Astrocyte of the spinal cord (primary cell): Measurements from ENCODE around the gene EXOC4.

ENCODE experiments used
- DNase-seq: peaks from one replicate; pipeline ENCODE4 v3.0.0; 2011; ENCODE audit warnings: low read depth, low spot score
- H3K4me3 ChIP-seq: 2 replicates; pipeline ENCODE4 v1.5.1; 2011; ENCODE audit warnings: low read depth, mild to moderate bottlenecking, low read length, moderate library complexity
- in situ Hi-C: cut with HindIII; loops from 2 replicates; pipeline ENCODE4 v1.10.0; 2017; ENCODE audit warnings: low sequenced_read_pairs
- TF ChIP-seq, protein P1 (sequence below): IDR thresholded peaks from 2 replicates; pipeline ENCODE4 v1.5.1; 2012; ENCODE audit warnings: low read depth, mild to moderate bottlenecking, low read length, inconsistent platforms

EXOC4 gene

DNA sequence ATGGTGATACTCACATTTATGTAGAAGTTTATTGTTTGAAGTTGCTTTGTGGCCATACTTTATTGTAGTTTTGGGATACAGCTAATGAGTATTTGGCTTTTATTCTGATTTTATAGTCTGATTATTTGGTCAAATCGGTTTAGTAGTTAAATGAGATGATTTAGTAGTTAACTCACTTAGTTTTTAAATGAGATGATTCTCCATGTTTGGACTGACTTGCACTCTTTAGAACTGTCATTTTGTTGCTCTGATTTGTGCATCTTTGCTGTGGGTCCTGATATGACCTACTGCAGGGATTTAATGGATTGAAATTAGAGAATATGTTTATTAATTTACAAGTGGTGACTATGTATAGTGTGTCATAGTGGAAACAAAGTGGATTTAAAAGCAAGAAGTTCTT, 44.2 kb downstream of the EXOC4 start:
- no peak for DNase-seq
- in situ Hi-C loops: no loop called here
- TF ChIP-seq, protein P1, sequence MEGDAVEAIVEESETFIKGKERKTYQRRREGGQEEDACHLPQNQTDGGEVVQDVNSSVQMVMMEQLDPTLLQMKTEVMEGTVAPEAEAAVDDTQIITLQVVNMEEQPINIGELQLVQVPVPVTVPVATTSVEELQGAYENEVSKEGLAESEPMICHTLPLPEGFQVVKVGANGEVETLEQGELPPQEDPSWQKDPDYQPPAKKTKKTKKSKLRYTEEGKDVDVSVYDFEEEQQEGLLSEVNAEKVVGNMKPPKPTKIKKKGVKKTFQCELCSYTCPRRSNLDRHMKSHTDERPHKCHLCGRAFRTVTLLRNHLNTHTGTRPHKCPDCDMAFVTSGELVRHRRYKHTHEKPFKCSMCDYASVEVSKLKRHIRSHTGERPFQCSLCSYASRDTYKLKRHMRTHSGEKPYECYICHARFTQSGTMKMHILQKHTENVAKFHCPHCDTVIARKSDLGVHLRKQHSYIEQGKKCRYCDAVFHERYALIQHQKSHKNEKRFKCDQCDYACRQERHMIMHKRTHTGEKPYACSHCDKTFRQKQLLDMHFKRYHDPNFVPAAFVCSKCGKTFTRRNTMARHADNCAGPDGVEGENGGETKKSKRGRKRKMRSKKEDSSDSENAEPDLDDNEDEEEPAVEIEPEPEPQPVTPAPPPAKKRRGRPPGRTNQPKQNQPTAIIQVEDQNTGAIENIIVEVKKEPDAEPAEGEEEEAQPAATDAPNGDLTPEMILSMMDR: no peak
- H3K4me3 ChIP-seq: no peak overlapping the region

DNA sequence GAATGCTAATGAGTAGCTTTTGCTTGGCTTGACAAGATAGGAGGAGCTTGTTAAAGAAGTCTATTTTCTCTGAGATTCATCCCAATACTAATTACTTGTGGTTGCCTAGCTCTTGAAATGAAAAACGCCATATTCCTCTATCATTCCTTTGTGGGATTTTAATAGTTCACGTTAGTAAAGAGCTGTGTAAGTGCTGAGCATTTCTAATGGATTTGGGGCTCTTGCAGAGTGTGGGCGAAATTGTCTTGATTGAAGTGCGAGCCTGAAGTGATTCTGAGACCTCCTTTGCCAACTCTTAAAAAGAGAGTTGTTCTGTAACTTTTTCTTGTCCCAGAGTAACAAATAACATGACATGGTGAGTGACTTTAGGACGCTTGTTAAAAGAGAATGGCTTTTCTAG, 45.2 kb downstream of the EXOC4 start:
- no peak for DNase-seq
- in situ Hi-C loops: no loop called here
- no peak overlapping the region for H3K4me3 ChIP-seq
- TF ChIP-seq, protein P1: no peak

DNA sequence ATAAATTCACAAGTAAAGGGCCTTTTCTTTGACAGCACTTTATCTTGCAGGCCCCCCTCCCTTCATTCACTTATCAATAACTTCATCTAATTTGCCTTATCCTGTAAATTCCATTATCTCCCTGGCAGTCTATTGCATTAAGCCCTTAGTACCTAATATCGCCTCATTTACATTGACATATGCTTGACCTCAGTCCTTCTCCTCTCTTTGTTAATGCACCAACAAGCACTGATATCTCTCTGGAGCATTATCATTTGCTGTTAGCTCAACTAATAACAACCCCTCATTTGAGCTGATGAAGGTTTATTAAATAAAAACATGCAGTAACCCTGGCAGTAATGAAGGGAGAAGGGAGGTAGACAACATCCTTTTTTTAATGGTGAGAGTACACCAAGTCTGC, 46.8 kb downstream of the EXOC4 start:
- TF ChIP-seq, protein P1: no peak
- no peak for DNase-seq
- in situ Hi-C loops: no loop called here
- no peak overlapping the region for H3K4me3 ChIP-seq

DNA sequence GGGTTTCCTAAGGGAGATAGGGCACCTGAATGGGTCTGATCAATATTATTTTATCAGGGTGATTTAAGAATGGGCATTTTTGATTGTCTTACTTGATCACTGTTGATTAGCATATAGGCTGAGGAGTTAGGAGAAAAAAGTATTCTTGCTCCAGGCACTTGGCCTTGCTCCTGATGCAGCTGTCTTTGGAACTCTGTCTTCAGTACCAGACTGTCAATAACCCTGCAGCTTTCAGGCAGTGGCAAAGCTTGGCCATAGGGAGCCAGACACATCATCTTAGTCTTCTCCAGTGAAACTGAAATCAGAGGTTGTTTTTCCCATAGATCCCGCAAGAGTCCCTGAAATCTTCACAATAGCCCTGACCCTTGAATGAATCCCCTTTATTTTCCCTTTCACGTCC, 47.2 kb downstream of the EXOC4 start:
- DNase-seq: no peak
- in situ Hi-C loops: no loop called here
- H3K4me3 ChIP-seq: no peak overlapping the region
- TF ChIP-seq, protein P1: no peak

DNA sequence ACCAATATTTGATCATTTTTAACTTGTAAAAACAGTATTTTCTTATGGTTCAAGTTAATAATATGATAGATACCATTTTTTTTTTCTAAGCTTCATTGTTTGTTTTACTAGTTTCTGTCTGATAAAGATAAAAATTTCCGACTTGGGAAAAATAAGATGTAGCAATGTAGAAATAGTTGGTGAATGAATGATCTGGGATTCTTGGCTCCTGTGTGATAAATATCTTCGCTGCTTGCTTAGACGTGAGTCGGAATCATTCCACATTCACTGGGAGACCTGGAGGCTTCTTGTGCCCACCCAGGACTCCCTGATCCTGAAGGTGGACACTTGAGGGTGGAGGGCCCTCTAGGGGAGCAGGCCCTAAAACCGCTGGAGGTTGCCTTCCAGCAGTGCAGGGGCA, 47.9 kb downstream of the EXOC4 start:
- no peak for DNase-seq
- TF ChIP-seq, protein P1: no peak
- in situ Hi-C loops: no loop called here
- no peak overlapping the region for H3K4me3 ChIP-seq

DNA sequence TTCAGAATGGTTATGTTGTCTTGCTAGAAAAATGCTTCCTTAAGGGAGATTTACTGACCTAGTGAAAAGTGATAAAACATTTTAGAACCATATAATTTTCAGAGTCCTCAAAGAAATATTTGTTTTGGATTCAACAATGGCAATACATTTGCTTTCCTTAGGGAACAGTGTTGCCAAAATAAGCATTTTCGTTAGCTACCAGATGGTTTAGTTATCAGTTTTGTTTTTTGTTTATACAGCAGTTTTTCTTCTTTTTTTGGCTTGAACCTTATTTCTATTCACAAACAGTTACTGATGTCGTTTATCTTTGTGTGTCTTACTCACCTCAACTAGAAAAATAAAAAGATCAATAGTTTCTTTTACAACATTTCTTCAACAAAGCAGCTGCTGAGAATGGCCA, 48.6 kb downstream of the EXOC4 start:
- TF ChIP-seq, protein P1: no peak
- in situ Hi-C loops: no loop called here
- no peak for DNase-seq
- H3K4me3 ChIP-seq: no peak overlapping the region

DNA sequence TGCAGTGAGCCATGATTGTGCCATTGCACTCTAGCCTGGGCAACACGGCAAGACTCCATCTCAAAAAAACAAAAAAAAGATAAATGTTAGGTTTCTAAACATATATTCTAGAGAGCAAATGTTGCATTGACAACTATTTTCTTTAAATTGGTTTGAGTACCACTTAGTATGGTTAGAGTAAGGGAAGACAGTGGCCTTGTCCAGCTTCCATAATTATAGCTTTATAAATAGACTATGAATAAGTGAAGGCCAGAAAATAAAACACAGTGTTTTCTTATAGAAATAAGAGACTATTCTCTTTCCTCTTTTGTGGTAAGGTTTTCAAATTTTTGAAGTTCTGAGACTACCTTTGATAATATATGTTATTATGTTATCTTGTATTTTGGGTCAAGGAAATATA, 50.5 kb downstream of the EXOC4 start:
- TF ChIP-seq, protein P1: no peak
- in situ Hi-C loops: no loop called here

More for the DNA sequence above, 50.5 kb downstream of the EXOC4 start:
- no peak for DNase-seq
- no peak overlapping the region for H3K4me3 ChIP-seq
